Vagina (tissue), 2 donors: ENCODE data around the gene PDXK. TPM values are rescaled to one million over a fixed set of nuclear protein-coding genes. Genes with fewer than 3 reads are reported as not detected.

ENCODE experiments used
- DNase-seq, 2 donors: peaks; one replicate each; pipeline ENCODE4 v3.0.0-alpha.2; 2017; ENCODE audit errors: extremely low spot score in 2 of 2
- H3K27ac ChIP-seq: fragments of 200-600 bp; sonication (generic); one replicate; pipeline ENCODE4 v1.5.1; 2019
- H3K27me3 ChIP-seq: fragments of 200-600 bp; sonication (generic); one replicate; pipeline ENCODE4 v1.5.1; 2019
- H3K36me3 ChIP-seq, 2 donors: fragments of 200-600 bp; sonication (generic); one replicate each; pipeline ENCODE4 v1.5.1; 2017 to 2019
- H3K4me1 ChIP-seq: fragments of 200-600 bp; sonication (generic); one replicate; pipeline ENCODE4 v1.5.1; 2019
- H3K4me3 ChIP-seq, 2 donors: fragments of 200-600 bp; sonication (generic); 1 replicate in 1 of 2; 2 replicates in 1 of 2; pipeline ENCODE4 v1.5.1; 2016 to 2019
- H3K9me3 ChIP-seq: fragments of 200-600 bp; sonication (generic); one replicate; pipeline ENCODE4 v1.5.1; 2019
- POLR2A ChIP-seq, 2 donors: fragments of 450-650 bp; IDR thresholded peaks; one replicate each; pipeline ENCODE4 v1.6.1; 2017; ENCODE audit warnings: antibody characterized with exemption in 2 of 2, mild to moderate bottlenecking in 2 of 2, moderate library complexity in 2 of 2
- POLR2AphosphoS5 ChIP-seq, 2 donors: sonication (generic); formaldehyde crosslinking; IDR thresholded peaks; one replicate each; pipeline ENCODE4 v1.9.0; 2017; ENCODE audit warnings: antibody characterized with exemption in 2 of 2, mild to moderate bottlenecking in 2 of 2, low read depth in 1 of 2; ENCODE audit not compliant: insufficient read depth in 1 of 2
- intact Hi-C: fragments of 100-400 bp; cut with DNase I; formaldehyde crosslinking; loops from one replicate; pipeline ENCODE4 v1.15.1; 2023
- total RNA-seq: library from RNA; depleted of rRNA; stranded (reverse); fragments of >200 nt; gene quantifications from one replicate; pipeline ENCODE4 v1.2.3, GENCODE V29; 2016
- TF ChIP-seq, protein P1 (sequence below), 3 experiments: fragments of 450-650 bp in 2 of 3; fragments of 200-600 bp in 1 of 3; sonication (generic) in 1 of 3; IDR thresholded peaks; one replicate each; pipeline ENCODE4 v1.5.1; 2017 to 2019; ENCODE audit warnings: antibody characterized with exemption in 3 of 3, mild to moderate bottlenecking in 2 of 3, moderate library complexity in 2 of 3

PDXK gene
- total RNA-seq, 1 donor from 2014 or later, result 58.7 TPM

DNA sequence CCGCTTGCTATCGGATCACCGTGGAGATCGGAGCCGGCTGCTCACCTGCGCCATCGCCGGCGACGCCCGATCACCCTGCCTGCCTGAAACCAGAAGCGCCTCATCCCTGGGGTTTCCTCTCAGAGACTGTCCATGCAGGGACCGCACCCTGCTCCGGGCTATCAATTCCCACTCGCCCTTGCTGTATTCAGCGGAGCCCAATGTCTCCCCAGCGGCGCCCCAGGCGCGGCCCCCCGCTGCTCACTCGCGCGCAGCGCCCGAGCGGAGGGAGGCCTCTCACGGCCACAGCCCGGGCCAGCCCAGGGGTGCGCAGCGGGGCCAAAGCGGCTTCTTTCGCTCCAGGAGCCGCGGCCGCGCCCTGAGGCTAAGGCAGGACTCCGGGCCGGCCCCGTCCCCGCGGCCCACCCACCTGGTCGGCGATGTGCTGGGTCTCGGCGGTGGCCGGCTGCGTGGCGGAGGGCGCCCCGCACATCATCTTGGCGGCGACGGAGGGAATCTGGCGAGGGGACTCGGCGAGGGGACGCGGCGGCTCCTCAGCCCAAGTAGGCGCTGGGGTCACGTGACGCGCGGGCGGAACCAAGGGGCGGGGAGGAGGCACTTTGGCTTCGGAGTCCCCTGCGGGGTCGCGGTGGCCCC is 57.0 kb downstream of the PDXK start, which contains the start of gene CSTB:
Gene CSTB, minus strand, starts transcription at position 514 of the 636 bp plus-strand sequence. Its CDS starts 39 bp downstream, at position 475.
- Histone ChIP-seq H3K36me3 (peaks cover 0 to 20% of the 10 kb centered on the region in 2 donors), H3K4me1 (peaks cover 16% of the 10 kb centered on the region), H3K9me3 (no peaks in the 10 kb centered on the region), H3K27ac (peak within 1 kb of the TSS; percentile 92), H3K27me3 (no peaks in the 10 kb centered on the region), H3K4me3 (peak within 1 kb of the TSS; percentile 81)
- intact Hi-C loops, result loop anchor here (5.0 to 10.0 kb wide), 2 partner anchors 51 to 119 kb away; partner anchors contain the start of genes HSF2BP and RRP1B
- TF ChIP-seq POLR2A (IDR thresholded peaks at IDR 0.05), result peak in 1 of 2 donors; percentile 59
- TF ChIP-seq POLR2AphosphoS5 (IDR thresholded peaks at IDR 0.05; ENCODE audit: insufficient read depth in 1 of 2, low read depth in 1 of 2), result peak in 1 of 2 donors; percentile 66
- TF ChIP-seq, protein P1, sequence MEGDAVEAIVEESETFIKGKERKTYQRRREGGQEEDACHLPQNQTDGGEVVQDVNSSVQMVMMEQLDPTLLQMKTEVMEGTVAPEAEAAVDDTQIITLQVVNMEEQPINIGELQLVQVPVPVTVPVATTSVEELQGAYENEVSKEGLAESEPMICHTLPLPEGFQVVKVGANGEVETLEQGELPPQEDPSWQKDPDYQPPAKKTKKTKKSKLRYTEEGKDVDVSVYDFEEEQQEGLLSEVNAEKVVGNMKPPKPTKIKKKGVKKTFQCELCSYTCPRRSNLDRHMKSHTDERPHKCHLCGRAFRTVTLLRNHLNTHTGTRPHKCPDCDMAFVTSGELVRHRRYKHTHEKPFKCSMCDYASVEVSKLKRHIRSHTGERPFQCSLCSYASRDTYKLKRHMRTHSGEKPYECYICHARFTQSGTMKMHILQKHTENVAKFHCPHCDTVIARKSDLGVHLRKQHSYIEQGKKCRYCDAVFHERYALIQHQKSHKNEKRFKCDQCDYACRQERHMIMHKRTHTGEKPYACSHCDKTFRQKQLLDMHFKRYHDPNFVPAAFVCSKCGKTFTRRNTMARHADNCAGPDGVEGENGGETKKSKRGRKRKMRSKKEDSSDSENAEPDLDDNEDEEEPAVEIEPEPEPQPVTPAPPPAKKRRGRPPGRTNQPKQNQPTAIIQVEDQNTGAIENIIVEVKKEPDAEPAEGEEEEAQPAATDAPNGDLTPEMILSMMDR (IDR thresholded peaks at IDR 0.05), result no peak
- no peak for DNase-seq

DNA sequence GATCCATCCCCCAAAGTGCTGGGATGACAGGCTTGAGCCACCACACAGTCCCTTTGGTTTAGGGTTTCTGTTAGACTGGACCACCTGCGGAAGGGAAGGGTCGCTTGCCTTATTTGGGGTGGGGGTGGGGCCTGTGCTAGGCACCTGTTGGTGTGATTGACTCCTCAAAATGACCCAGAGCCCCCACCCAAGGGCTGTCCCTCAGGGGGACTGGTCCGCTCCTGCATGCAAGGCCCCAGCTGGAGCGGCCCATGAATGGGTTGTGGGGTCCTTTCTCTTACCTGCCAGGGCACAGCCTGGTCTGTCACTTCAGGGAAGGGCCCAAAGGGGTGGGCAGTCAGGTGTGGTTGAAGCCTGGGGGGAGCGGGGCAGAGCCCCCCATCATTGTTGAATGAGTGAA is 59.0 kb downstream of the PDXK start:
- Histone ChIP-seq H3K4me1 (peaks cover 21% of the 10 kb centered on the region), H3K4me3 (no peak overlapping the region), H3K27me3 (no peaks in the 10 kb centered on the region), H3K27ac (no peak overlapping the region), H3K36me3 (peaks cover 0 to 17% of the 10 kb centered on the region in 2 donors), H3K9me3 (no peaks in the 10 kb centered on the region)
- no peak for DNase-seq
- TF ChIP-seq, protein P1 (IDR thresholded peaks at IDR 0.05), result no peak
- no peak for TF ChIP-seq POLR2AphosphoS5 (IDR thresholded peaks at IDR 0.05; ENCODE audit: insufficient read depth in 1 of 2, low read depth in 1 of 2)
- no peak for TF ChIP-seq POLR2A (IDR thresholded peaks at IDR 0.05)
- intact Hi-C loops, result loop anchor here (5.0 to 10.0 kb wide), 2 partner anchors 53 to 121 kb away; partner anchors contain the start of genes HSF2BP and RRP1B

DNA sequence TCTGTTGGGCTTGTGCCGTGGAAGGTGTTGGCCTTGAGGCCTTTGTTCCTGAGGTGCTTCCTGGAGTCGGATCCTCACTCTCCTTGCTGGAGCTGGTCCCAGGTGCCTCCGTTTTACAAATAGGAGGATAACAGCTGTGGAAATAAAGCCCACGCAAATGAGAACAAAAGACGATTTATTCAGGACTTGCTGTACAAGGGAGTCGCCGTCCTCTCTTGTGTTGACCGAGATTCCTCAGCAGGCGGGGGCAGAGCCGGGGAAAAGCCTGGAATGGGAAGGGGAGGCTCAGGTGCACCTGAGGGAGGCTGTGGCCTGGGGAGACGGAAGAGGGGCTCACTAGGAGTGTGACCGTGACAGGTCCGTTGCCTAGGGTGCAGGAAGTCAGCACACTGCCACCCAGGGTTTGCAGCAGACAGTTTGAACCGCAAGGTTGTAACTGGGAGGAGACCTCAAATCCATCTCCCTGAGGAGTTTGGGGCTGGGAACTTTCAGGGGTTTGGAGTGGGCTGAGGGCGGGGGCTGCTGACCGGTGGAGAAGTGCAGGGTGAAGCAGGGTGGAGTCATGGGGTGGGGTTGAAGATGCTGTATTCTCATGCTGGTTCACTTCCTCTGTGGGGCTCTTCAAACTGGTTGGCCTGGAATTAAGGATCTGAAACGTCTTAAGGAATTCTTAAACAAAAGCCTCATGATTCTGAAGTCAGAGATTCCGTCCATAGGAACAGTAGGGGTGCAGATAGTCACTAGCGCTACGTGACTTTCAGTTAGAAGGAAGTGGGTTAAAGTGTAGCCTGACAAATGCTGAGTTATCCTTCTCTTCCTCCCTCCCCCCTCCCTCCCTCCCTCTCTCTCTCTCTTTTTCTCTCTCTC is 59.8 kb downstream of the PDXK start:
- intact Hi-C loops, result loop anchor here (5.0 to 10.0 kb wide), 2 partner anchors 54 to 121 kb away; partner anchors contain the start of genes HSF2BP and RRP1B
- no peak overlapping the region for H3K4me3 ChIP-seq
- H3K27ac ChIP-seq, result no peak overlapping the region
- H3K27me3 ChIP-seq, result no peaks in the 10 kb centered on the region
- no peak for DNase-seq
- H3K4me1 ChIP-seq, result peaks cover 23% of the 10 kb centered on the region
- H3K9me3 ChIP-seq, result no peaks in the 10 kb centered on the region
- TF ChIP-seq POLR2A (IDR thresholded peaks at IDR 0.05) (no peak), POLR2AphosphoS5 (IDR thresholded peaks at IDR 0.05; ENCODE audit: insufficient read depth in 1 of 2, low read depth in 1 of 2) (no peak)
- TF ChIP-seq, protein P1 (IDR thresholded peaks at IDR 0.05), result no peak
- H3K36me3 ChIP-seq, result peaks cover 0 to 9% of the 10 kb centered on the region in 2 donors

DNA sequence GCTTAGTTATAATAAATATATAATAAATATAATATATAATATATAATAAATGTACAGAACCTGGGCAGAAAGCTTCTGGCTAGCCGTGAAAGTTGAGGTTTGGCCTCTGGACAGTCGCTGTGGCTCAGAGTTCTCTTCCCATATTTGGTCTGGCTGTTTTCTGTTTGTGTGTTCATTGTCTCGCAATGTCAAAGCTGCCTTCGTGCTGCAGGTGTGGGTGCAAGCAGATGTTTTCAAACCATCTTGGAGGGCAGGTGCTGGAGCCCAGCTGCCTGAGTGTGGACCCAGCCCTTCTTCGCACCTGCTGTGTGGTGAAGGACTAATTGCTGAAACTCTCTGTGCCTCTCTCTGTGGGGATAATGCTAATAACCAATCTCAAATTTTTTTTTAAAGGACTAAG is 60.7 kb downstream of the PDXK start:
- H3K36me3 ChIP-seq, result no peaks in the 10 kb centered on the region
- DNase-seq, result no peak
- TF ChIP-seq, protein P1 (IDR thresholded peaks at IDR 0.05), result no peak
- TF ChIP-seq POLR2A (IDR thresholded peaks at IDR 0.05), result no peak
- TF ChIP-seq POLR2AphosphoS5 (IDR thresholded peaks at IDR 0.05; ENCODE audit: insufficient read depth in 1 of 2, low read depth in 1 of 2), result no peak
- no peak overlapping the region for H3K27ac ChIP-seq
- no peak overlapping the region for H3K4me3 ChIP-seq
- H3K9me3 ChIP-seq, result no peaks in the 10 kb centered on the region
- H3K4me1 ChIP-seq, result peaks cover 22% of the 10 kb centered on the region
- H3K27me3 ChIP-seq, result no peaks in the 10 kb centered on the region
- intact Hi-C loops, result loop anchor here (5.0 to 10.0 kb wide), 2 partner anchors 55 to 122 kb away; partner anchors contain the start of genes HSF2BP and RRP1B
